ENCODE results near the gene CDC42EP3.

The CDC42EP3 gene

GRCh38 chr2:37614061-37614738 lies 57.2 kb downstream of the CDC42EP3 start:
- no peak for DNase-seq

GRCh38 chr2:37612382-37612781 lies 59.1 kb downstream of the CDC42EP3 start:
- DNase-seq = no peak

- DNase-seq = no peak
Observed at GRCh38 chr2:37610638-37611289, 60.7 kb downstream of the CDC42EP3 start.

- no peak for DNase-seq
Observed at GRCh38 chr2:37609782-37610181, 61.7 kb downstream of the CDC42EP3 start.

GRCh38 chr2:37604716-37605115 lies 66.7 kb downstream of the CDC42EP3 start:
- DNase-seq = no peak

GRCh38 chr2:37602702-37603101 lies 68.7 kb downstream of the CDC42EP3 start:
- DNase-seq = no peak

GRCh38 chr2:37602040-37602439 lies 69.4 kb downstream of the CDC42EP3 start:
- peak in 1 of 2 donors; percentile 30 for DNase-seq

GRCh38 chr2:37601569-37601968 lies 69.9 kb downstream of the CDC42EP3 start:
- DNase-seq = no peak

GRCh38 chr2:37600735-37601134 lies 70.7 kb downstream of the CDC42EP3 start:
- no peak for DNase-seq

GRCh38 chr2:37599688-37600525 lies 71.5 kb downstream of the CDC42EP3 start:
- DNase-seq = peak; percentile 68 to 86

- no peak for DNase-seq
Observed at GRCh38 chr2:37593694-37594093, 77.7 kb downstream of the CDC42EP3 start.

- DNase-seq = no peak
Observed at GRCh38 chr2:37593024-37593423, 78.4 kb downstream of the CDC42EP3 start.
